GM23338 (cell line): ENCODE results near the gene THBS3. TPM values are rescaled to one million over a fixed set of nuclear protein-coding genes. Genes with fewer than 3 reads are reported as not detected.

Experiments used
- ATAC-seq: fragments of 200-7000 bp; cut with Tn5 transposase; 3 replicates; pipeline ENCODE4 v1.9.1; 2020
- DNase-seq: peaks from one replicate; pipeline ENCODE4 v3.0.0-alpha.2; 2015; ENCODE audit warnings: low spot score
- H2AFZ ChIP-seq: fragments of 200-600 bp; sonication (generic); 2 replicates; pipeline ENCODE4 v1.8.0; 2016; ENCODE audit warnings: antibody characterized with exemption, mild to moderate bottlenecking, moderate library complexity
- H3F3A ChIP-seq: fragments of 200-600 bp; sonication (generic); replicated peaks from 2 replicates; pipeline ENCODE4 v1.8.0; 2017; ENCODE audit warnings: antibody characterized with exemption, mixed run types, low read depth
- H3K27ac ChIP-seq: fragments of 200-600 bp; sonication (generic); 2 replicates; pipeline ENCODE4 v1.6.1; 2016; ENCODE audit warnings: low read depth
- H3K27me3 ChIP-seq: fragments of 200-600 bp; sonication (generic); 2 replicates; pipeline ENCODE4 v1.8.0; 2016; ENCODE audit warnings: mild to moderate bottlenecking, mixed run types, moderate library complexity; ENCODE audit not compliant: insufficient read depth
- H3K36me3 ChIP-seq: fragments of 200-600 bp; sonication (generic); 2 replicates; pipeline ENCODE4 v1.8.0; 2016; ENCODE audit warnings: mild to moderate bottlenecking; ENCODE audit not compliant: insufficient read depth
- H3K4me1 ChIP-seq: fragments of 200-600 bp; sonication (generic); 2 replicates; pipeline ENCODE4 v1.8.0; 2016; ENCODE audit warnings: mild to moderate bottlenecking, moderate library complexity; ENCODE audit not compliant: insufficient read depth
- H3K4me2 ChIP-seq: fragments of 200-600 bp; sonication (generic); 2 replicates; pipeline ENCODE4 v1.7.1; 2017; ENCODE audit warnings: mixed run types
- H3K4me3 ChIP-seq: fragments of 200-600 bp; sonication (generic); 2 replicates; pipeline ENCODE4 v1.6.1; 2016; ENCODE audit warnings: mixed run types
- H3K79me2 ChIP-seq: fragments of 200-600 bp; sonication (generic); replicated peaks from 2 replicates; pipeline ENCODE4 v1.8.0; 2017; ENCODE audit warnings: mild to moderate bottlenecking; ENCODE audit not compliant: insufficient read depth
- H3K9me2 ChIP-seq: fragments of 200-600 bp; sonication (generic); 2 replicates; pipeline ENCODE4 v1.8.0; 2017; ENCODE audit not compliant: insufficient read depth
- H4K20me1 ChIP-seq: fragments of 200-600 bp; sonication (generic); replicated peaks from 2 replicates; pipeline ENCODE4 v1.8.0; 2017; ENCODE audit warnings: mild to moderate bottlenecking; ENCODE audit not compliant: insufficient read depth
- H3K27ac Mint-ChIP-seq: 2 replicates; pipeline ENCODE4 v1.8.0; 2020; ENCODE audit warnings: inconsistent platforms, mild to moderate bottlenecking, moderate library complexity, mixed read lengths
- H3K27me3 Mint-ChIP-seq: 3 replicates; pipeline ENCODE4 v1.8.0; 2022; ENCODE audit warnings: low read depth, mild to moderate bottlenecking, moderate library complexity, mixed read lengths, inconsistent platforms; ENCODE audit not compliant: insufficient read depth, poor library complexity
- H3K36me3 Mint-ChIP-seq: 3 replicates; pipeline ENCODE4 v1.8.0; 2021; ENCODE audit warnings: low read depth, mild to moderate bottlenecking, inconsistent platforms, moderate library complexity, mixed read lengths
- H3K4me1 Mint-ChIP-seq: 3 replicates; pipeline ENCODE4 v1.8.0; 2020; ENCODE audit warnings: mild to moderate bottlenecking, inconsistent platforms, mixed read lengths
- H3K4me3 Mint-ChIP-seq: 3 replicates; pipeline ENCODE4 v1.8.0; 2021; ENCODE audit warnings: moderate library complexity, mild to moderate bottlenecking, inconsistent platforms, mixed read lengths
- H3K9me3 Mint-ChIP-seq: 3 replicates; pipeline ENCODE4 v1.8.0; 2020; ENCODE audit warnings: moderate library complexity, mild to moderate bottlenecking, inconsistent platforms, mixed read lengths
- CREB1 ChIP-seq: fragments of 250-450 bp; sonication (Bioruptor Pico); IDR thresholded peaks from 2 replicates; pipeline ENCODE4 v1.5.0; 2020; ENCODE audit warnings: low read depth, mild to moderate bottlenecking, moderate library complexity
- CTCF ChIP-seq, 2 experiments: fragments of 200-600 bp in 1 of 2; sonication (generic) in 1 of 2; conservative IDR thresholded peaks; 2 replicates each; pipeline versions ENCODE4 v1.5.1 to v1.6.1; 2016 to 2017; ENCODE audit warnings: antibody characterized with exemption in 2 of 2, low read depth in 2 of 2, mild to moderate bottlenecking in 2 of 2, moderate library complexity in 1 of 2
- ETS1 ChIP-seq: IDR thresholded peaks from 2 replicates; pipeline ENCODE4 v1.6.1; 2016; ENCODE audit warnings: antibody characterized with exemption
- EZH2 ChIP-seq: fragments of 200-600 bp; sonication (generic); IDR thresholded peaks from one replicate; pipeline ENCODE4 v1.8.0; 2017; ENCODE audit warnings: antibody characterized with exemption, mild to moderate bottlenecking, low read depth; ENCODE audit not compliant: unreplicated experiment
- EZH2phosphoT487 ChIP-seq: fragments of 200-600 bp; sonication (generic); IDR thresholded peaks from one replicate; pipeline ENCODE4 v1.8.1; 2018; ENCODE audit warnings: antibody characterized with exemption; ENCODE audit not compliant: unreplicated experiment
- JUNB ChIP-seq: IDR thresholded peaks from one replicate; pipeline ENCODE4 v1.6.1; 2016; ENCODE audit warnings: antibody characterized with exemption; ENCODE audit not compliant: unreplicated experiment
- NANOG ChIP-seq: IDR thresholded peaks from 2 replicates; pipeline ENCODE4 v1.6.1; 2016; ENCODE audit warnings: antibody characterized with exemption, borderline replicate concordance
- POLR2AphosphoS5 ChIP-seq: IDR thresholded peaks from 2 replicates; pipeline ENCODE4 v1.6.1; 2016; ENCODE audit warnings: antibody characterized with exemption, low read depth
- REST ChIP-seq: IDR thresholded peaks from one replicate; pipeline ENCODE4 v1.6.1; 2018; ENCODE audit warnings: antibody characterized with exemption; ENCODE audit not compliant: unreplicated experiment
- STAT1 ChIP-seq: IDR thresholded peaks from one replicate; pipeline ENCODE4 v1.6.1; 2016; ENCODE audit warnings: antibody characterized with exemption; ENCODE audit not compliant: unreplicated experiment
- ZNF114 ChIP-seq: fragments of 250-450 bp; sonication (Bioruptor Pico); IDR thresholded peaks from 2 replicates; pipeline ENCODE4 v1.5.0; 2020; ENCODE audit warnings: mild to moderate bottlenecking, moderate library complexity
- ZNF331 ChIP-seq: fragments of 250-450 bp; sonication (Bioruptor Pico); IDR thresholded peaks from 2 replicates; pipeline ENCODE4 v1.5.0; 2020; ENCODE audit warnings: low read depth, mild to moderate bottlenecking, moderate library complexity
- ZNF462 ChIP-seq: fragments of 250-450 bp; sonication (Bioruptor Pico); IDR thresholded peaks from 2 replicates; pipeline ENCODE4 v1.5.0; 2020; ENCODE audit warnings: mild to moderate bottlenecking, moderate library complexity
- polyA plus RNA-seq: library from polyadenylated mRNA; unstranded; fragments of >200 nt; fragmentation: Nextera tagmentation; extraction: Ambion mirVana; gene quantifications from 2 replicates; pipeline ENCODE4 v1.2.1, GENCODE V29; 2016
- total RNA-seq: library from RNA; depleted of rRNA; stranded (reverse); fragments of >200 nt; shearing (Covaris generic); gene quantifications from 2 replicates; pipeline ENCODE4 v1.2.3, GENCODE V29; 2014

Gene THBS3
- total and polyA plus RNA-seq, 2 experiments from 2014 or later: 1.2 to 4.3 TPM

- Histone ChIP-seq H3K36me3 (peaks cover 3% of the 10 kb centered on the region; the same call in 1 of the 2 replicates), H3K4me3 (no peak overlapping the region), H3K27me3 (no peaks in the 10 kb centered on the region), H3K4me1 (peaks cover 17% of the 10 kb centered on the region), H3K27ac (no peak overlapping the region), H3K9me2 (no peaks in the 10 kb centered on the region), H3K4me2 (0 out of 2 replicates have a peak overlapping the region, but pooled peaks have one; percentile 43), H3K79me2 (no peaks in the 10 kb centered on the region), H3F3A (0 out of 2 replicates have a peak, but pooled peaks cover 3% of the 10 kb centered on the region), H2AFZ (no peak overlapping the region), H4K20me1 (no peaks in the 10 kb centered on the region)
- Mint-ChIP-seq H3K4me1 (peaks cover 30% of the 10 kb centered on the region), H3K9me3 (0 out of 3 replicates have a peak, but pooled peaks cover 2% of the 10 kb centered on the region), H3K27ac (peak overlapping the region; percentile 44), H3K36me3 (peaks cover 24% of the 10 kb centered on the region), H3K4me3 (peak overlapping the region; percentile 11; the same call in 1 of the 3 replicates), H3K27me3 (peaks cover 20% of the 10 kb centered on the region)
- peak; percentile 60 for ATAC-seq
- TF ChIP-seq ZNF331 (CRISPR knock-in tag) (no peak), REST (no peak), ZNF462 (CRISPR knock-in tag) (no peak), STAT1 (no peak), CTCF (conservative IDR thresholded peaks at IDR 0.05; ENCODE audit: low read depth in 2 of 2) (no peak), EZH2phosphoT487 (no peak), ETS1 (no peak), CREB1 (no peak), ZNF114 (CRISPR knock-in tag) (no peak), EZH2 (no peak), NANOG (no peak), JUNB (no peak), POLR2AphosphoS5 (no peak)
- peak; percentile 52 for DNase-seq
These were observed 22.6 kb downstream of the THBS3 start for GRCh38 chr1:155184835-155185782.
